Measurements from ENCODE around the gene H2AZ2. TPM values are rescaled to one million over a fixed set of nuclear protein-coding genes. Genes with fewer than 3 reads are reported as not detected.
"Not testable (repeated sequence)": the region's sequence is repeated elsewhere in the genome, so short reads cannot be mapped to it uniquely, and the experiment has no call there.

H2AZ2 gene
- total and polyA plus RNA-seq, 4 donors, result 161 to 264 (median 210) TPM

DNA sequence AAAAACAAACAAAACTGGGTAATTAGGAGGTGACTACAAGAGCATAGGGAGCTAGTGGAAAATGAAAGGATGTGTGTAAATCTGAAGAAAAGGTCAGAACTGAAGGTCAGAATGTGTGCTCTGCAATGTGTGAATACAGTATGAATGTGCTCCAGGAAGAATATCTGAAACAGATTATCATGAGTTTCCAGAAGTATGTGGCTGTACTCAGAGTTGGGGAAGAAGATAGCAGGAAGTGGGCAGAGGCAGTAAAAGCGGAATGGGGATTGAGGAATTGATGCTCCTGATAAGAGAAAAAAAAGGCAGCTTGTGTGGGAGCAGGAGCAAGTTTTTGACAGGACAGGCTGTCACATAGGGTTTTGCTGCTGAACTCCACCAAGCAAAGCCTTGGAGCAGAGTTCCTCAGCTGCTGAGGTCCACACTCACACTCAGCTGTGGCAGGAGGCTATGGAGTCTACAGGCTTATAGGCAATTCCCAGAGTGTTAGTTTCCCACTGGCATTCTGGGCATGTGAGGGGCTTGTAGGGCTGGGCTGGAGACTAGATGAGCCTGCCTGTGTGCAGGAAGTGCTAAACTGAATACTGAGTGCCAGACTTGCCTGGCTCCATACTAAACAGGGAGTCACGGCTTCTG, 22.9 kb downstream of the H2AZ2 start:
- WGBS (ENCODE audit: insufficient coverage), result 89% methylated on average over 2 of the region's 2 CpGs
- no peaks in the 10 kb centered on the region for H3K27me3 ChIP-seq (ENCODE audit: control insufficient read depth, insufficient read depth, low read length)
- H3K4me3 ChIP-seq (ENCODE audit: low read depth, low read length), result no peak overlapping the region
- no peaks in the 10 kb centered on the region for H3K4me1 ChIP-seq (ENCODE audit: control insufficient read depth, insufficient read depth, low read length)
- no peak for DNase-seq (ENCODE audit: low read depth in 4 of 6, low spot score in 6 of 6)
- H3K9me3 ChIP-seq (ENCODE audit: control insufficient read depth, insufficient read depth, low read length), result no peaks in the 10 kb centered on the region
- H3K36me3 ChIP-seq (ENCODE audit: control insufficient read depth, insufficient read depth, low read length), result peaks cover 12% of the 10 kb centered on the region
- H3K27ac ChIP-seq (ENCODE audit: low read depth, low read length), result no peak overlapping the region

DNA sequence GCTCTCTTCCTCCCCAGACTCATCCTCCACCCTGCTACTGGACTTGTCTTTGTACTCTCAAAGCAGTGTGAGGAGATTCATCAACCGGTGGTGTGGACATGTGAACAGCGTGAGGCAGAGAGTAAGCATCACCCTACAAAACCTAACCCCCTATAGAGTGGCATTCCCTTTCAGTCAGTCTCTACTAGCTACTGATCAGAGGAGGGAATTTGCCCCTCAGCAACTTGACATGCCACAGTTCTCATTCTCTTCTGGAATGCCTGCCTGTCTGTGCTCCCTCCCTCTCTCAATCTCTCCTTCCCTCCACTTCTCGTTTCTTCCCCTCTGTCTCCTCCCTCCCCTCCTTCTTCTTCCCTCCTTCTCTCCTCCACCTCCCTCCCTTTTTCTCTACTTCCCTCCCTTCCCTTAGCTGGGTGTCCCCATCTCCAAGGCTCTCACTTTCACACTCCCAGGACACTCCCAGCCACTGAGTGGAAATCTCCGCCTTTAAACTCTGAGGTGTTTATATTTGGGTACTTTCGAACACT, 24.6 kb downstream of the H2AZ2 start:
- H3K27ac ChIP-seq (ENCODE audit: low read depth, low read length), result no peak overlapping the region
- no peaks in the 10 kb centered on the region for H3K9me3 ChIP-seq (ENCODE audit: control insufficient read depth, insufficient read depth, low read length)
- H3K27me3 ChIP-seq (ENCODE audit: control insufficient read depth, insufficient read depth, low read length), result no peaks in the 10 kb centered on the region
- no peaks in the 10 kb centered on the region for H3K4me1 ChIP-seq (ENCODE audit: control insufficient read depth, insufficient read depth, low read length)
- peaks cover 3% of the 10 kb centered on the region for H3K36me3 ChIP-seq (ENCODE audit: control insufficient read depth, insufficient read depth, low read length)
- WGBS (ENCODE audit: insufficient coverage), result 65% methylated on average over 2 of the region's 5 CpGs
- H3K4me3 ChIP-seq (ENCODE audit: low read depth, low read length), result no peak overlapping the region
- DNase-seq (ENCODE audit: low read depth in 4 of 6, low spot score in 6 of 6), result no peak

DNA sequence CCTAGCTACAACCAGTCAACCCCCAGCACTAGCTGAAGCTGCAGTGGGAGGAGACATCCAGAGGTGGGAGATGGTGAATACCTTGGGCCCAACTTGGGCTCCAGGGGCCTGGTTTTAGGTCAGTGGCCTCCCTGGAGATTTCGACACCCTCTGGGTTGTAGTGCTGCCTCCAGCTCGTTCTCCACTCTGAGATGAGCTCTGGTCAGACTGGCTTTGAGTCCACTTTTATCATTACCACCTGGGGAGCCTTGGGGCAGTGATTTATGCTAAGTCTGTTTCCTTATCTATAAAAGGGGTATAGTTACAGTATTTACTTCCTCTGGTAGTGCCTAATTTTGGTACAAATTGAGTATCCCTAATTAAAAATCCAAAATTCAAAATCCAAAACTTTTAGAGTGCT, 28.6 kb downstream of the H2AZ2 start:
- no peaks in the 10 kb centered on the region for H3K27me3 ChIP-seq (ENCODE audit: control insufficient read depth, insufficient read depth, low read length)
- H3K9me3 ChIP-seq (ENCODE audit: control insufficient read depth, insufficient read depth, low read length), result no peaks in the 10 kb centered on the region
- H3K27ac ChIP-seq (ENCODE audit: low read depth, low read length), result no peak overlapping the region
- H3K36me3 ChIP-seq (ENCODE audit: control insufficient read depth, insufficient read depth, low read length), result no peaks in the 10 kb centered on the region
- 80% methylated on average over 1 of the region's 2 CpGs for WGBS (ENCODE audit: insufficient coverage)
- no peaks in the 10 kb centered on the region for H3K4me1 ChIP-seq (ENCODE audit: control insufficient read depth, insufficient read depth, low read length)
- no peak for DNase-seq (ENCODE audit: low read depth in 4 of 6, low spot score in 6 of 6)
- H3K4me3 ChIP-seq (ENCODE audit: low read depth, low read length), result no peak overlapping the region

DNA sequence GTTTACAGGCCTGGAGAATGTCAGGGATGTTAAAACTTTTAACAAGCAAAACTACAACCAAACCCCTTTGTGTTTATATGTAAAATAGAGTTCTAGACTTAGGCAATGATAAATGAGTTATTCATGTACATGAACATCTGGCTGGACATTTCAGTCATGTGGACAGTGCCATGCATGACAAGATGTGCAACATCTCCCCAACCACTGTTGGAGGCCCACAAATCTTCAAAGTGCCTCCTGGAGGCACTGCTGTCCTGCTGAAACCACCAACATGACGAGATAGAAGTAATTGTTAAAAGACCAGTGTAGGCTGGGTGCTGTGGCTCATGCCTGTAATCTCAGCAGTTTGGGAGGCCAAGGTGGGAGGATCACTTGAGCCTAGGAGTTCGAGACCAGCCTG, 33.0 kb downstream of the H2AZ2 start:
- peaks cover 7% of the 10 kb centered on the region for H3K36me3 ChIP-seq (ENCODE audit: control insufficient read depth, insufficient read depth, low read length)
- 88% methylated on average over 2 of the region's 2 CpGs for WGBS (ENCODE audit: insufficient coverage)
- no peak for DNase-seq (ENCODE audit: low read depth in 4 of 6, low spot score in 6 of 6)
- H3K4me3 ChIP-seq (ENCODE audit: low read depth, low read length), result no peak overlapping the region
- H3K4me1 ChIP-seq (ENCODE audit: control insufficient read depth, insufficient read depth, low read length), result no peaks in the 10 kb centered on the region
- H3K27me3 ChIP-seq (ENCODE audit: control insufficient read depth, insufficient read depth, low read length), result no peaks in the 10 kb centered on the region
- no peaks in the 10 kb centered on the region for H3K9me3 ChIP-seq (ENCODE audit: control insufficient read depth, insufficient read depth, low read length)
- no peak overlapping the region for H3K27ac ChIP-seq (ENCODE audit: low read depth, low read length)

DNA sequence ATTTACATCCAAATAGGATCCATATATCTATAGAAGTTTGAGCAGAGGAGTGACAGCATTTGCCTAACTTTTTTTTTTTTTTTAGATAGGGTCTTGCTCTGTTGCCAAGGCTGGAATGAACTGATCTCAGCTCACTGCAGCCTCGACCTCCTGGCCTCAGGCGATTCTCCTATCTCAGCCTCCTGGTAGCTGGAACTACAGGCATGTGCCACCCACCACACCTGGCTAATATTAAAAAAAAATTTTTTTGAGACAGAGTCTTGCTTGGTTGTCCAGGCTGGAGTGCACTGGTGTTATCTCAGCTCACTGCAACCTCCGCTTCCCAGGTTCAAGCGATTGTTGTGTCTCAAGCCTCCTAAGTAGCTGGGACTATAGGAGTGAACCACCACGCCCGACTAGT, 36.3 kb downstream of the H2AZ2 start:
- WGBS (ENCODE audit: insufficient coverage), result 95% methylated on average over 6 of the region's 6 CpGs
- H3K4me1 ChIP-seq (ENCODE audit: control insufficient read depth, insufficient read depth, low read length), result no peaks in the 10 kb centered on the region
- H3K27me3 ChIP-seq (ENCODE audit: control insufficient read depth, insufficient read depth, low read length), result no peaks in the 10 kb centered on the region
- H3K9me3 ChIP-seq (ENCODE audit: control insufficient read depth, insufficient read depth, low read length), result no peaks in the 10 kb centered on the region
- no peak overlapping the region for H3K4me3 ChIP-seq (ENCODE audit: low read depth, low read length)
- H3K27ac ChIP-seq (ENCODE audit: low read depth, low read length), result no peak overlapping the region
- peaks cover 7% of the 10 kb centered on the region for H3K36me3 ChIP-seq (ENCODE audit: control insufficient read depth, insufficient read depth, low read length)
- no peak for DNase-seq (ENCODE audit: low read depth in 4 of 6, low spot score in 6 of 6)

DNA sequence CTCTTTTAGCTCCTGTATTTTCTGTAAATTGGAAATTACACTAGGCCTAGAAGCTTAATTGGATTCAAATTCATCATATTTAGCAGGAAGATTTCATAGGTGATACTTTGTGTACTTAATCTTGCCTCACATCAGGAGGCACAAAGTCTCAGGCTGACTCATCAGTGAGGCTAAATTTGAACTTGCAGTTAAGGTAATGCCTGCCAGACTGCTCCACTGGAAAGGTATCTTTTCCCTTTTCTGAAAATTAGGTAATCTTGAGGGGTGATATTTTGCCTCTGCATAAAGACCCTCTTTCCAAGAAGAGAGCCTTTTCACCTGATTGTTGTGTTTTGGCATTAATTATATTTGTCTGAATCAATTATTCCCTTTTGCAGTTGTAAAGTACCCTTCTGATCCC, 36.8 kb downstream of the H2AZ2 start:
- H3K4me3 ChIP-seq (ENCODE audit: low read depth, low read length), result no peak overlapping the region
- H3K4me1 ChIP-seq (ENCODE audit: control insufficient read depth, insufficient read depth, low read length), result no peaks in the 10 kb centered on the region
- H3K27me3 ChIP-seq (ENCODE audit: control insufficient read depth, insufficient read depth, low read length), result no peaks in the 10 kb centered on the region
- H3K36me3 ChIP-seq (ENCODE audit: control insufficient read depth, insufficient read depth, low read length), result peaks cover 10% of the 10 kb centered on the region
- no peaks in the 10 kb centered on the region for H3K9me3 ChIP-seq (ENCODE audit: control insufficient read depth, insufficient read depth, low read length)
- H3K27ac ChIP-seq (ENCODE audit: low read depth, low read length), result no peak overlapping the region
- no peak for DNase-seq (ENCODE audit: low read depth in 4 of 6, low spot score in 6 of 6)

DNA sequence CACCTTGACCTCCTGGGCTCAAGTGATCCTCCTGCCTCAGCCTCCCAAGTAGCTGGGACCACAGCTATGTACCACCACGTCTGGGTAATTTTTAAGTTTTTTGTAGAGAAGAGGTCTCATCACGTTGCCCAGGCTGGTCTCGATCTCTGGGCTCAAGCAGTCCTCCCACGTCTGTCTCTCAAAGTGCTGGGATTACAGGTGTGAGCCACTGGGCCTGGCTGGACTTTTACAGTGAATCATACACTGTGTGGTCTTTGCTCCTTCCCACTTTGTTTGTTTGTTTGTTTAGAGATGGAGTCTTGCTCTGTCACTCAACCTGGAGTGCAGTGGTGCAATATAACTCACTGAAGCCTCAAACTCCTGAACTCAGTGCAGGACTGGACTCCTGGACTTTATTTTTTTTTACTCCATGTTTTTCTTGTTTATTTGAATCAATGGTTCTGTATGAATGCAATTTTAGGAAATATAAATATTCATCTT, 38.9 kb downstream of the H2AZ2 start:
- Histone ChIP-seq H3K4me1 (ENCODE audit: control insufficient read depth, insufficient read depth, low read length) (no peaks in the 10 kb centered on the region), H3K4me3 (ENCODE audit: low read depth, low read length) (no peak overlapping the region), H3K9me3 (ENCODE audit: control insufficient read depth, insufficient read depth, low read length) (no peaks in the 10 kb centered on the region), H3K27me3 (ENCODE audit: control insufficient read depth, insufficient read depth, low read length) (no peaks in the 10 kb centered on the region), H3K36me3 (ENCODE audit: control insufficient read depth, insufficient read depth, low read length) (peaks cover 30% of the 10 kb centered on the region), H3K27ac (ENCODE audit: low read depth, low read length) (no peak overlapping the region)
- DNase-seq (ENCODE audit: low read depth in 4 of 6, low spot score in 6 of 6), result no peak
- WGBS (ENCODE audit: insufficient coverage), result 89% methylated on average over 4 of the region's 4 CpGs

DNA sequence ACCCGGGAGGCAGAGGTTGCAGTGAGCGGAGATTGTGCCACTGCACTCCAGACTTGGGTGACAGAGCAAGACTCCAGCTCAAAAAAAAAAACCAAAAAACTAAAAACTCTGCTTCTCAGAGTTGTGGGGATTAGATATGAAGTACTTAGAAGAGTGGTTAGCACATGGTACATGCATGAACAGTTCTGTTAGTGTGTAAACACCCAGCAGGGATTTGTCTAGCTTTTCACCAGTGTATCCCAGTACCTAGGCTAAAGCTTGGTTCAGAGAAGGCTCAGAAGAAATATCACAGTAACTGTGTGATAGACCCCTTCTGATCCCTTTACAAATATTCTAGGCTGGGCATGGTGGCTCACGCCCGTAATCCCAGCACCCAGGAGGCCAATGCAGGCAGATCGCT, 41.9 kb downstream of the H2AZ2 start:
- Histone ChIP-seq H3K27ac (ENCODE audit: low read depth, low read length) (no peak overlapping the region), H3K27me3 (ENCODE audit: control insufficient read depth, insufficient read depth, low read length) (no peaks in the 10 kb centered on the region), H3K4me3 (ENCODE audit: low read depth, low read length) (no peak overlapping the region), H3K9me3 (ENCODE audit: control insufficient read depth, insufficient read depth, low read length) (no peaks in the 10 kb centered on the region), H3K4me1 (ENCODE audit: control insufficient read depth, insufficient read depth, low read length) (no peaks in the 10 kb centered on the region), H3K36me3 (ENCODE audit: control insufficient read depth, insufficient read depth, low read length) (peaks cover 48% of the 10 kb centered on the region)
- no peak for DNase-seq (ENCODE audit: low read depth in 4 of 6, low spot score in 6 of 6)
- 100% methylated on average over 2 of the region's 5 CpGs for WGBS (ENCODE audit: insufficient coverage)

DNA sequence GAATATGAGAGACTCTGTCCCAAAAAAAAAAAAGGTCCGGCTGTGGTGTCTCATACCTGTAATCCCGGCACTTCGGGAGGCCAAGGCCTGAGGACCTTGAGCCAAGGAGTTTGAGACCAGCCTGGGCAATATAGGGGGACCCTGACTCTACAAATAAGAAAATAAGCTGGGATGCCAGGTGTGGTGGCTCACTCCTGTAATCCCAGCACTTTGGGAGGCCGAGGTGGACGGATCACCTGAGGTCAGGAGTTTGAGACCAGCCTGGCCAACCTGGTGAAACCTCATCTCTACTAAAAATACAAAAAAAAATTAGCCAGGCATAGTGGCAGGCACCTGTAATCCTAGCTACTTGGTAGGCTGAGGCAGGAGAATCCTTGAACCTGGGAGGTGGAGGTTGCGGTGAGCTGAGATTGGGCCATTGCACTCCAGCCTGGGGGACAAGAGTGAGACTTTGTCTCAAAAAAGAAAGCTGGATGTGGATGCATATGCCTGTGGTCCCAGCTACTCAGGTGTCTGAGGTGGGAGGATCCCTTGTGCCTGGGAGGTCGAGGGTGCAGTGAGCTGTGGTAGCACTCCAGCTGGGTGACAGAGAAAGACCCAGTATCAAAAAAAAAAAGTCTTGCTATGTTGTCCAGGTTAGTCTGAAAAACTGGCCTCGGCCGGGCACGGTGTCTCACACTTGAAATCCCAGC, 43.9 kb downstream of the H2AZ2 start:
- not testable (repeated sequence) for H3K27me3 ChIP-seq (ENCODE audit: control insufficient read depth, insufficient read depth, low read length); H3K4me3 ChIP-seq (ENCODE audit: low read depth, low read length); H3K27ac ChIP-seq (ENCODE audit: low read depth, low read length); H3K9me3 ChIP-seq (ENCODE audit: control insufficient read depth, insufficient read depth, low read length); H3K4me1 ChIP-seq (ENCODE audit: control insufficient read depth, insufficient read depth, low read length); DNase-seq (ENCODE audit: low read depth in 4 of 6, low spot score in 6 of 6)
- H3K36me3 ChIP-seq (ENCODE audit: control insufficient read depth, insufficient read depth, low read length), result peaks cover 63% of the 10 kb centered on the region
- 95% methylated on average over 7 of the region's 10 CpGs for WGBS (ENCODE audit: insufficient coverage)
